ENCODE results near the gene S100B. TPM values are rescaled to one million over a fixed set of nuclear protein-coding genes. Genes with fewer than 3 reads are reported as not detected.

S100B gene
- total and polyA plus RNA-seq, 2 donors from 2014 or later, result 2.6 to 6.9 TPM

- TF ChIP-seq CTCF (IDR thresholded peaks at IDR 0.05; ENCODE audit: borderline replicate concordance, extremely low read depth, insufficient read depth), result no peak
- H3K27me3 ChIP-seq (ENCODE audit: control insufficient read depth, insufficient read depth, low read length), result no peaks in the 10 kb centered on the region
- peaks cover 0 to 6% (median 0%) of the 10 kb centered on the region in 3 donors for H3K4me1 ChIP-seq (ENCODE audit: control insufficient read depth in 2 of 3, insufficient read depth in 2 of 3, low read depth in 1 of 3, low read length in 3 of 3)
- H3K9me3 ChIP-seq (ENCODE audit: control insufficient read depth in 2 of 3, insufficient read depth in 1 of 3, low read length in 3 of 3), result peaks cover 0 to 3% (median 0%) of the 10 kb centered on the region in 3 donors
- intact Hi-C loops (cut with DNase I), result no loop called here
- H3K27ac ChIP-seq (ENCODE audit: low read depth in 2 of 2, low read length in 2 of 2), result no peak overlapping the region
- H3K4me3 ChIP-seq (ENCODE audit: low read length in 3 of 3), result no peak overlapping the region
- FAIRE-seq (no peak), DNase-seq (no peak)
- H3K9ac ChIP-seq (ENCODE audit: low read length in 3 of 3), result no peak overlapping the region
- H3K36me3 ChIP-seq (ENCODE audit: control insufficient read depth in 2 of 3, insufficient read depth in 3 of 3, low read length in 3 of 3), result no peaks in the 10 kb centered on the region
Observed at GRCh38 chr21:46597896-46598343, 7.0 kb downstream of the S100B start.

GRCh38 chr21:46597031-46597430 lies 7.9 kb downstream of the S100B start:
- intact Hi-C loops (cut with DNase I), result no loop called here
- Histone ChIP-seq H3K9me3 (ENCODE audit: control insufficient read depth in 2 of 3, insufficient read depth in 1 of 3, low read length in 3 of 3) (peaks cover 0 to 5% (median 0%) of the 10 kb centered on the region in 3 donors), H3K4me3 (ENCODE audit: low read length in 3 of 3) (no peak overlapping the region), H3K27ac (ENCODE audit: low read depth in 2 of 2, low read length in 2 of 2) (no peak overlapping the region), H3K27me3 (ENCODE audit: control insufficient read depth, insufficient read depth, low read length) (no peaks in the 10 kb centered on the region), H3K4me1 (ENCODE audit: control insufficient read depth in 2 of 3, insufficient read depth in 2 of 3, low read depth in 1 of 3, low read length in 3 of 3) (peaks cover 0 to 6% (median 0%) of the 10 kb centered on the region in 3 donors), H3K9ac (ENCODE audit: low read length in 3 of 3) (no peak overlapping the region), H3K36me3 (ENCODE audit: control insufficient read depth in 2 of 3, insufficient read depth in 3 of 3, low read length in 3 of 3) (no peaks in the 10 kb centered on the region)
- no peak for FAIRE-seq
- no peak for DNase-seq
- TF ChIP-seq CTCF (IDR thresholded peaks at IDR 0.05; ENCODE audit: borderline replicate concordance, extremely low read depth, insufficient read depth), result no peak

GRCh38 chr21:46596201-46596600 lies 8.7 kb downstream of the S100B start:
- no peak for FAIRE-seq
- Histone ChIP-seq H3K4me3 (ENCODE audit: low read length in 3 of 3) (no peak overlapping the region), H3K27ac (ENCODE audit: low read depth in 2 of 2, low read length in 2 of 2) (no peak overlapping the region), H3K4me1 (ENCODE audit: control insufficient read depth in 2 of 3, insufficient read depth in 2 of 3, low read depth in 1 of 3, low read length in 3 of 3) (peaks cover 0 to 6% (median 0%) of the 10 kb centered on the region in 3 donors), H3K27me3 (ENCODE audit: control insufficient read depth, insufficient read depth, low read length) (no peaks in the 10 kb centered on the region), H3K9me3 (ENCODE audit: control insufficient read depth in 2 of 3, insufficient read depth in 1 of 3, low read length in 3 of 3) (peaks cover 0 to 14% (median 0%) of the 10 kb centered on the region in 3 donors), H3K9ac (ENCODE audit: low read length in 3 of 3) (no peak overlapping the region), H3K36me3 (ENCODE audit: control insufficient read depth in 2 of 3, insufficient read depth in 3 of 3, low read length in 3 of 3) (no peaks in the 10 kb centered on the region)
- no peak for TF ChIP-seq CTCF (IDR thresholded peaks at IDR 0.05; ENCODE audit: borderline replicate concordance, extremely low read depth, insufficient read depth)
- DNase-seq, result no peak
- intact Hi-C loops (cut with DNase I), result no loop called here

GRCh38 chr21:46594276-46594675 lies 10.6 kb downstream of the S100B start:
- Histone ChIP-seq H3K4me3 (ENCODE audit: low read length in 3 of 3) (no peak overlapping the region), H3K9ac (ENCODE audit: low read length in 3 of 3) (no peak overlapping the region), H3K27me3 (ENCODE audit: control insufficient read depth, insufficient read depth, low read length) (no peaks in the 10 kb centered on the region), H3K27ac (ENCODE audit: low read depth in 2 of 2, low read length in 2 of 2) (no peak overlapping the region), H3K36me3 (ENCODE audit: control insufficient read depth in 2 of 3, insufficient read depth in 3 of 3, low read length in 3 of 3) (no peaks in the 10 kb centered on the region), H3K9me3 (ENCODE audit: control insufficient read depth in 2 of 3, insufficient read depth in 1 of 3, low read length in 3 of 3) (peaks cover 0 to 22% (median 0%) of the 10 kb centered on the region in 3 donors), H3K4me1 (ENCODE audit: control insufficient read depth in 2 of 3, insufficient read depth in 2 of 3, low read depth in 1 of 3, low read length in 3 of 3) (peaks cover 0 to 6% (median 0%) of the 10 kb centered on the region in 3 donors)
- FAIRE-seq, result no peak
- intact Hi-C loops (cut with DNase I), result no loop called here
- DNase-seq, result no peak
- no peak for TF ChIP-seq CTCF (IDR thresholded peaks at IDR 0.05; ENCODE audit: borderline replicate concordance, extremely low read depth, insufficient read depth)

Data from kidney (tissue), 14 donors.